Calu3 (cell line): ENCODE data around the gene IL24. TPM values are rescaled to one million over a fixed set of nuclear protein-coding genes. Genes with fewer than 3 reads are reported as not detected.
"Not testable (repeated sequence)": the region's sequence is repeated elsewhere in the genome, so short reads cannot be mapped to it uniquely, and the experiment has no call there.

Experiments
- BruUV-seq: library from RNA; stranded (reverse); fragments of 400-500 nt; replicated peaks from 2 replicates; lab custom pipeline; 2021; lab: Mats Ljungman, UMichigan
- CTCF ChIA-PET: fragments of 300-600 bp; sonication (Branson Sonifier 250); formaldehyde crosslinking; loops from one replicate; lab custom pipeline; 2022; ENCODE audit warnings: antibody characterized with exemption; lab: Charles Lee
- DNase-seq: peaks from one replicate; pipeline ENCODE4 v3.0.0; 2022
- H3K27ac Mint-ChIP-seq: one replicate; pipeline ENCODE4 v1.8.0; 2022; ENCODE audit warnings: mixed read lengths; ENCODE audit not compliant: unreplicated experiment
- H3K27me3 Mint-ChIP-seq: one replicate; pipeline ENCODE4 v1.8.0; 2022; ENCODE audit warnings: mixed read lengths; ENCODE audit not compliant: unreplicated experiment
- H3K36me3 Mint-ChIP-seq: one replicate; pipeline ENCODE4 v1.8.0; 2022; ENCODE audit warnings: mild to moderate bottlenecking, moderate library complexity, mixed read lengths; ENCODE audit not compliant: insufficient read depth, unreplicated experiment
- H3K4me1 Mint-ChIP-seq: one replicate; pipeline ENCODE4 v1.8.0; 2022; ENCODE audit warnings: mild to moderate bottlenecking, low read depth, mixed read lengths; ENCODE audit not compliant: unreplicated experiment
- H3K4me3 Mint-ChIP-seq: one replicate; pipeline ENCODE4 v1.8.0; 2022; ENCODE audit warnings: mild to moderate bottlenecking, low read depth, moderate library complexity, mixed read lengths; ENCODE audit not compliant: unreplicated experiment
- H3K9me3 Mint-ChIP-seq: one replicate; pipeline ENCODE4 v1.8.0; 2022; ENCODE audit warnings: low read depth, mixed read lengths; ENCODE audit not compliant: unreplicated experiment
- intact Hi-C: fragments of 100-400 bp; cut with micrococcal nuclease; formaldehyde crosslinking; loops from one replicate; pipeline ENCODE4 v1.10.0; 2022; ENCODE audit not compliant: unreplicated experiment
- total RNA-seq: library from RNA; stranded (reverse); gene quantifications from 2 replicates; pipeline ENCODE4 v1.2.3, GENCODE V29; 2022
- TF ChIP-seq, protein P1 (sequence below): fragments of 200-600 bp; IDR thresholded peaks from one replicate; pipeline ENCODE4 v1.8.0; 2022; ENCODE audit warnings: antibody characterized with exemption; ENCODE audit not compliant: unreplicated experiment

Gene IL24
- total RNA-seq, 1 experiment from 2014 or later: not detected

DNA sequence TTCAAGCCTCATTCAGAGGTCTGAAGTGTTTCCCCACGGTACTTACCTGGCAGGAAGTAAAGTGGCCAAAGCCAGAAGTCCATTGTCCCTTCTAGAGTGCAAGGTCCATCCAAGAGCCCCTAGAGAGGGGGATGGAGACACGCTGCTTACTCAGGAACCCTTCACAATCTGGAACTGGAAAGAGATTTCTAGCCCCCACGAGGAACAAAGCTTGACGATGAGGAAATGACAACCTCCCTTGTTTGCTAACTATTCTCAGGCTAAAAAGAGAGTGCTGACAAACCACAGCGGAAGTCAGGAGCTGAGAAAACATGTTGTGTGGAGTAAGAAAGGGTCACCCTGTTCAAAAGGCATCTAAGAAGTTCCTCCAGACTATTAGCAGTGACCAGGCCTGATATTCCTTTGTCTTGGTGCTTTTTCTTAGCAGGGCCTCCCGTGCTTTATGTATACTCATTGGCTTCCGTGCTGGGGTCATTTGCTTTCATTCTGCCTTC is 24.6 kb downstream of the IL24 start, which contains the start of gene FCMR:
TSS of gene FCMR (minus strand) at position 170 of the 494 bp plus-strand sequence. CDS start at position 83, 87 bp downstream.
- CTCF ChIA-PET: interaction anchor here (1.8 kb wide), 1 partner anchor 9 kb away, joined by 5 read pairs; no protein-coding TSS in a partner anchor
- intact Hi-C loops: no loop called here

DNA sequence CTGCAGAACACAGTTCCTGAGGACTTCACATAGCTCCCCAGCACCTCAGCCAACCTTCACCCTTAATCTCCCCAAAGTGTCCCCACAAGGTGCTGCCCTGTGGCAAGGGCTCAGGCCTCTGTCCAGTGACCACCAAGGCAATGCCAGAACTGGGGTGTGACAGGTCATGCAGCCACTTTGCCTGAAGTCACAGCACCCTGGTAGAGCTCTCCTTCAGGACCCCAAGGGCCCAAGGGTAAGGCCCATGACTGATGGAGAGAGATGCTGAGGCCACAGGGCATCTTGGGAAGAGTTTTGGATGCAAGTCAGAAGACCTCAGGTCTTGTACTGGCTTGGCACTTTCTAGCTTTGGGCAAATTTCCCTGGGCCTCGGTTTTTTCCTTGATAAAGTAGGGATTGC is 25.3 kb downstream of the IL24 start:
- Mint-ChIP-seq H3K9me3 (no peaks in the 10 kb centered on the region), H3K27ac (no peak overlapping the region), H3K4me3 (no peak overlapping the region), H3K27me3 (no peaks in the 10 kb centered on the region), H3K36me3 (no peaks in the 10 kb centered on the region), H3K4me1 (no peaks in the 10 kb centered on the region)
- no TSS peak for BruUV-seq
- CTCF ChIA-PET: interaction anchor here (0.5 kb wide), 1 partner anchor 66 kb away, joined by 3 read pairs; no protein-coding TSS in a partner anchor
- no peak for DNase-seq
- TF ChIP-seq, protein P1, sequence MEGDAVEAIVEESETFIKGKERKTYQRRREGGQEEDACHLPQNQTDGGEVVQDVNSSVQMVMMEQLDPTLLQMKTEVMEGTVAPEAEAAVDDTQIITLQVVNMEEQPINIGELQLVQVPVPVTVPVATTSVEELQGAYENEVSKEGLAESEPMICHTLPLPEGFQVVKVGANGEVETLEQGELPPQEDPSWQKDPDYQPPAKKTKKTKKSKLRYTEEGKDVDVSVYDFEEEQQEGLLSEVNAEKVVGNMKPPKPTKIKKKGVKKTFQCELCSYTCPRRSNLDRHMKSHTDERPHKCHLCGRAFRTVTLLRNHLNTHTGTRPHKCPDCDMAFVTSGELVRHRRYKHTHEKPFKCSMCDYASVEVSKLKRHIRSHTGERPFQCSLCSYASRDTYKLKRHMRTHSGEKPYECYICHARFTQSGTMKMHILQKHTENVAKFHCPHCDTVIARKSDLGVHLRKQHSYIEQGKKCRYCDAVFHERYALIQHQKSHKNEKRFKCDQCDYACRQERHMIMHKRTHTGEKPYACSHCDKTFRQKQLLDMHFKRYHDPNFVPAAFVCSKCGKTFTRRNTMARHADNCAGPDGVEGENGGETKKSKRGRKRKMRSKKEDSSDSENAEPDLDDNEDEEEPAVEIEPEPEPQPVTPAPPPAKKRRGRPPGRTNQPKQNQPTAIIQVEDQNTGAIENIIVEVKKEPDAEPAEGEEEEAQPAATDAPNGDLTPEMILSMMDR: no peak
- intact Hi-C loops: no loop called here

More for the DNA sequence above, 24.6 kb downstream of the IL24 start, which contains the start of gene FCMR:
- H3K4me1 Mint-ChIP-seq: no peaks in the 10 kb centered on the region
- TF ChIP-seq, protein P1: no peak
- no peaks in the 10 kb centered on the region for H3K27me3 Mint-ChIP-seq
- no peaks in the 10 kb centered on the region for H3K9me3 Mint-ChIP-seq
- H3K27ac Mint-ChIP-seq: no peak within 1 kb of the TSS
- no TSS peak for BruUV-seq
- no peaks in the 10 kb centered on the region for H3K36me3 Mint-ChIP-seq
- H3K4me3 Mint-ChIP-seq: no peak within 1 kb of the TSS
- no peak for DNase-seq

DNA sequence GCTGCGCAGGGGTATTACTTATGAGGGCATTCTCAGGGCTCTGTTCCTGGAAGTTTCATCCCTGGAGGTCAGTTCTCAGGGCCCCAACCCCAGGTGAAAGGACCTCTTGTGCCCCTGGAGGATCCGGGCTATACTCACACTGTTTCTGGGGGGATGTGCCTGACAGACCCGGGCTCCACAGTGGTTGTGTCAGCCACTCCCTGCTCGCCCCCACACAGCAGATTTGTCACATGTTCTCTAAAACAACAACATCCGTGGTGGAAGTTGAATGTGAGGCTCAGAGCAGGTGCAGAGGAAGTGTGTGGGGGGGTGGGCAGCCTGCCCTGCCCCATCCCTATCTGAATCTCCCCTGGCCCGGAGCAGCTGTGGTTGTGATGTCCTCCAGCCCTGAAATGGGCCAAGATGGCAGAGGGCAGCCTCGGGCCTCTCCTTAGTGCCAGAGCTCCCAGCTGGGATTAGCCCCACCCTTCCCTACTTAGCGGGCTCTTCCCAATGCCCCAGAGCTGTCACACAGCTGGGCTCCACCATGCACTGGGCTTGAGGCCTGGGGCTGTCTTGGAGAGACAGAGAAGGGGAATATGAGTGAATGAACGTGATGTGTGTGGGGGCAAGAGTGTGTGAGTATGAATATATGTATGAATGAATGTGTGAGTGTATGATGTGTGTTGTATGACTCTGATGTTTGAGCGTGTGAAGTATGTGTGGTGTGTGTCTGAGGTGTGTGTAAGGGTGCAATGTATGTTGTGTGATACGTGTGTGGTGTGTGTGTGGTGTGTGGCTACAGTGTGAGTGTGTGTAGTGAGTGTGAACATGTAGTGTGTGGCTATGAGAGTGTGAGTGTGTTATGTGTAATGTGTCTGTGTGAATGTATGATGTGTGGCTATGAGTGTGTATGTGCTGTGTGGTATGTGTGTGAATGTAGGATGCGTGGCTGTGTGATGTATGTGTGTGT is 26.0 kb downstream of the IL24 start:
- Mint-ChIP-seq H3K9me3 (no peaks in the 10 kb centered on the region), H3K27me3 (no peaks in the 10 kb centered on the region), H3K4me1 (no peaks in the 10 kb centered on the region), H3K27ac (no peak overlapping the region), H3K4me3 (no peak overlapping the region), H3K36me3 (no peaks in the 10 kb centered on the region)
- no TSS peak for BruUV-seq
- CTCF ChIA-PET: interaction anchor here (0.5 kb wide), 1 partner anchor 66 kb away, joined by 3 read pairs; no protein-coding TSS in a partner anchor
- TF ChIP-seq, protein P1: no peak
- intact Hi-C loops: no loop called here
- DNase-seq: no peak

GRCh38 chr1:206923961-206924557 is 26.8 kb downstream of the IL24 start:
- CTCF ChIA-PET, BruUV-seq: not testable (repeated sequence)

More at GRCh38 chr1:206923961-206924557, 26.8 kb downstream of the IL24 start:
- intact Hi-C loops, H3K27me3 Mint-ChIP-seq, H3K4me1 Mint-ChIP-seq, DNase-seq, H3K9me3 Mint-ChIP-seq, H3K36me3 Mint-ChIP-seq, H3K4me3 Mint-ChIP-seq, H3K27ac Mint-ChIP-seq: not testable (repeated sequence)
